ENCODE data around the gene GALK1.

DNA sequence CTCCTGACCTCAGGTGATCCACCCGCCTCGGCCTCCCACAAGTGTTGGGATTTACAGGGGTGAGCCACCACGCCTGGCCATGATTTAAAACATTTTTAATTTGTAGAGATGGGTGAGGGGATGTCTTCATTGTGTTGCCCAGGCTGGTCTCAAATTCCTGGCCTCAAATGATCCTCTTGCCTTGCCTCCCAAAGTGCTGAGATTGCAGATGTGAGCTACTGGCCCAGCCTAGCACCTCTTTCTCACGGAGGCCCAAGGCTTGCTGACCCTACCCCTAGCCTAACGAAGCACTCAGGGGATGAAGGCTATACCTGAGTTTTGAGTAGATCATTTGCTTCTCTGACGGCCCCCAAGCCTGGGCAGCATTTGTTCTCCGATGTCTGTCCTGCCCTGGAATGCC lies 46.2 kb upstream of the GALK1 start:
- TF ChIP-seq EZH2 (IDR thresholded peaks at IDR 0.05; ENCODE audit: low read length, missing control alignments), result no peak
- TF ChIP-seq, protein P1, sequence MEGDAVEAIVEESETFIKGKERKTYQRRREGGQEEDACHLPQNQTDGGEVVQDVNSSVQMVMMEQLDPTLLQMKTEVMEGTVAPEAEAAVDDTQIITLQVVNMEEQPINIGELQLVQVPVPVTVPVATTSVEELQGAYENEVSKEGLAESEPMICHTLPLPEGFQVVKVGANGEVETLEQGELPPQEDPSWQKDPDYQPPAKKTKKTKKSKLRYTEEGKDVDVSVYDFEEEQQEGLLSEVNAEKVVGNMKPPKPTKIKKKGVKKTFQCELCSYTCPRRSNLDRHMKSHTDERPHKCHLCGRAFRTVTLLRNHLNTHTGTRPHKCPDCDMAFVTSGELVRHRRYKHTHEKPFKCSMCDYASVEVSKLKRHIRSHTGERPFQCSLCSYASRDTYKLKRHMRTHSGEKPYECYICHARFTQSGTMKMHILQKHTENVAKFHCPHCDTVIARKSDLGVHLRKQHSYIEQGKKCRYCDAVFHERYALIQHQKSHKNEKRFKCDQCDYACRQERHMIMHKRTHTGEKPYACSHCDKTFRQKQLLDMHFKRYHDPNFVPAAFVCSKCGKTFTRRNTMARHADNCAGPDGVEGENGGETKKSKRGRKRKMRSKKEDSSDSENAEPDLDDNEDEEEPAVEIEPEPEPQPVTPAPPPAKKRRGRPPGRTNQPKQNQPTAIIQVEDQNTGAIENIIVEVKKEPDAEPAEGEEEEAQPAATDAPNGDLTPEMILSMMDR (conservative IDR thresholded peaks at IDR 0.05 in 1 of 2, IDR thresholded peaks at IDR 0.05 in 1 of 2; ENCODE audit: low read depth in 1 of 2, low read length in 2 of 2), result no peak
